Endothelial cell of umbilical vein (primary cell): ENCODE results near the gene KIF17.

ENCODE experiments used
- EZH2 ChIP-seq: IDR thresholded peaks from 2 replicates; pipeline ENCODE4 v1.6.1; 2012; ENCODE audit warnings: borderline replicate concordance, low read depth, mild to moderate bottlenecking, moderate library complexity, low read length, inconsistent platforms; ENCODE audit not compliant: severe bottlenecking
- JUN ChIP-seq: IDR thresholded peaks from 2 replicates; pipeline ENCODE4 v1.6.1; 2011; ENCODE audit warnings: borderline replicate concordance, low read depth; ENCODE audit not compliant: insufficient read length, insufficient read depth
- MYC ChIP-seq: IDR thresholded peaks from one replicate; pipeline ENCODE4 v1.6.1; 2011; ENCODE audit warnings: mild to moderate bottlenecking, low read depth, low read length
- POLR2A ChIP-seq: IDR thresholded peaks from 2 replicates; pipeline ENCODE4 v1.6.1; 2012; ENCODE audit warnings: low read depth, mild to moderate bottlenecking, control low read depth, low read length
- POLR2AphosphoS5 ChIP-seq: IDR thresholded peaks from 2 replicates; pipeline ENCODE4 v1.6.1; 2012; ENCODE audit warnings: low read depth, mild to moderate bottlenecking, control low read depth, low read length, moderate library complexity; ENCODE audit not compliant: insufficient read depth
- TF ChIP-seq, protein P1 (sequence below), 2 donors: IDR thresholded peaks; 1 replicate in 1 of 2; 2 replicates in 1 of 2; pipeline ENCODE4 v1.5.1; 2011; ENCODE audit warnings: low read length in 2 of 2, mild to moderate bottlenecking in 2 of 2, moderate library complexity in 2 of 2, control low read depth in 1 of 2, inconsistent platforms in 1 of 2, low read depth in 1 of 2; ENCODE audit not compliant: insufficient read depth in 1 of 2; ENCODE audit errors: extremely low read depth in 1 of 2

DNA sequence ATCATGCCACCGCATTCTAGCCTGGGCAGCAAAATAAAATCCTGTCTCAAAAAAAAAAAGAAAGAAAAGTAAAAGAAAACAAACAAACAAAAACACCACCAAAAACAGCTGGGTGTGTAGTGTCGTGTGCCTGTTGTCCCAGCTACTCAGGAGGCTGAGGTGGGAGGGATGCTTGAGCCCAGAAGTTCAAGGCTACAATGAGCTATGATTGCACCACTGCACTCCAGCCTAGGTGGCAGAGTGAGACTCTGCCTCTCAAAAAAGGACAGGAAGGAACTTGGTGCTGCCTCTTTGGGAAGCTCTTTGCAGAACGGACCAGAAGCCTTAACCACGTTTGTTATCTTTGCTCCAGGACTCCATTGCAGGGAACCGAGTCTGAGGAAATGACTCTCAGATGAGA, 11.0 kb downstream of the KIF17 start:
- no peak for TF ChIP-seq POLR2A
- TF ChIP-seq EZH2: no peak
- TF ChIP-seq POLR2AphosphoS5: no peak
- TF ChIP-seq, protein P1, sequence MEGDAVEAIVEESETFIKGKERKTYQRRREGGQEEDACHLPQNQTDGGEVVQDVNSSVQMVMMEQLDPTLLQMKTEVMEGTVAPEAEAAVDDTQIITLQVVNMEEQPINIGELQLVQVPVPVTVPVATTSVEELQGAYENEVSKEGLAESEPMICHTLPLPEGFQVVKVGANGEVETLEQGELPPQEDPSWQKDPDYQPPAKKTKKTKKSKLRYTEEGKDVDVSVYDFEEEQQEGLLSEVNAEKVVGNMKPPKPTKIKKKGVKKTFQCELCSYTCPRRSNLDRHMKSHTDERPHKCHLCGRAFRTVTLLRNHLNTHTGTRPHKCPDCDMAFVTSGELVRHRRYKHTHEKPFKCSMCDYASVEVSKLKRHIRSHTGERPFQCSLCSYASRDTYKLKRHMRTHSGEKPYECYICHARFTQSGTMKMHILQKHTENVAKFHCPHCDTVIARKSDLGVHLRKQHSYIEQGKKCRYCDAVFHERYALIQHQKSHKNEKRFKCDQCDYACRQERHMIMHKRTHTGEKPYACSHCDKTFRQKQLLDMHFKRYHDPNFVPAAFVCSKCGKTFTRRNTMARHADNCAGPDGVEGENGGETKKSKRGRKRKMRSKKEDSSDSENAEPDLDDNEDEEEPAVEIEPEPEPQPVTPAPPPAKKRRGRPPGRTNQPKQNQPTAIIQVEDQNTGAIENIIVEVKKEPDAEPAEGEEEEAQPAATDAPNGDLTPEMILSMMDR (IDR thresholded peaks at IDR 0.05; ENCODE audit: extremely low read depth in 1 of 2, insufficient read depth in 1 of 2, low read depth in 1 of 2, low read length in 2 of 2): no peak
- no peak for TF ChIP-seq MYC
- TF ChIP-seq JUN: no peak
